Right cardiac atrium (tissue), 5 donors: ENCODE data around the gene GBE1. TPM values are rescaled to one million over a fixed set of nuclear protein-coding genes. Genes with fewer than 3 reads are reported as not detected.
"Not testable (repeated sequence)": the region's sequence is repeated elsewhere in the genome, so short reads cannot be mapped to it uniquely, and the experiment has no call there.

ENCODE experiments used
- ATAC-seq, 2 donors: fragments of 200-7000 bp; cut with Tn5 transposase; one replicate each; pipeline versions ENCODE4 v1.8.0 to v1.9.1; 2020; ENCODE audit warnings: moderate library complexity in 2 of 2, mild to moderate bottlenecking in 1 of 2
- DNase-seq, 3 donors: peaks; one replicate each; pipeline ENCODE4 v3.0.0-alpha.2; 2020
- H3K27ac ChIP-seq: one replicate; pipeline ENCODE4 v1.5.1; 2013; ENCODE audit warnings: mild to moderate bottlenecking, low read length, control low read depth, moderate library complexity
- H3K27me3 ChIP-seq: one replicate; pipeline ENCODE4 v1.6.1; 2013; ENCODE audit not compliant: control insufficient read depth, insufficient read depth
- H3K4me1 ChIP-seq: one replicate; pipeline ENCODE4 v1.6.1; 2013; ENCODE audit warnings: low read length; ENCODE audit not compliant: control insufficient read depth, insufficient read depth
- H3K4me3 ChIP-seq: one replicate; pipeline ENCODE4 v1.5.1; 2013; ENCODE audit warnings: low read length, control low read depth
- H3K9me3 ChIP-seq: one replicate; pipeline ENCODE4 v1.6.1; 2013; ENCODE audit warnings: low read length; ENCODE audit not compliant: control insufficient read depth
- WGBS: extraction: QIAGEN DNeasy Blood & Tissue Kit; methylation state at CpG from one replicate; pipeline ENCODE4 v1.1.7; 2013; 5-methylcytosine and 5-hydroxymethylcytosine counted together
- intact Hi-C, 4 donors: fragments of 100-400 bp; cut with DNase I; formaldehyde crosslinking; loops; one replicate each; pipeline versions ENCODE4 v1.11.0 to v1.14.0; 2022 to 2023
- polyA plus RNA-seq: library from polyadenylated mRNA; stranded (reverse); fragments of 200-250 nt; gene quantifications from one replicate; pipeline ENCODE4 v1.2.3, GENCODE V29; 2013
- total RNA-seq, 4 donors: library from RNA; stranded (reverse); fragmentation: NEBNext Ultra II Directional; extraction: Animal tissue kit (Norgen Biotek cat#: 25700); gene quantifications; one replicate each; pipeline ENCODE4 v1.2.1, GENCODE V29; 2021
- donor health status: healthy with polysubstance abuse.
- donor health status: DM: no; HTN: yes; CAD: no.
- donor health status: DM: no; HTN: no; CAD: no.
- donor health status: DM: no; HTN: yes; CAD: no; lungs with severe emphysema.
- donor health status: DM: yes; HTN: yes; CAD: no.

The GBE1 gene
- total and polyA plus RNA-seq, 5 donors = 38.2 to 73.0 (median 51.4) TPM

GRCh38 chr3:81492471-81492870 lies 269.0 kb downstream of the GBE1 start:
- intact Hi-C loops, ATAC-seq, H3K27ac ChIP-seq, DNase-seq, H3K9me3 ChIP-seq, H3K27me3 ChIP-seq, H3K4me1 ChIP-seq, H3K4me3 ChIP-seq: not testable (repeated sequence)
- WGBS = 96% methylated on average over 1 of the region's 1 CpG

GRCh38 chr3:81492040-81492439 lies 269.4 kb downstream of the GBE1 start:
- ATAC-seq = peak; percentile 74
- no peak for DNase-seq
- H3K4me3 ChIP-seq = no peak overlapping the region
- H3K9me3 ChIP-seq = no peaks in the 10 kb centered on the region
- H3K27ac ChIP-seq = no peak overlapping the region
- H3K4me1 ChIP-seq = peaks cover 3% of the 10 kb centered on the region
- intact Hi-C loops = no loop called here
- WGBS = 50% methylated on average over 4 of the region's 4 CpGs
- H3K27me3 ChIP-seq = no peaks in the 10 kb centered on the region

- DNase-seq (peak; percentile 57 to 82 (median 76)), ATAC-seq (peak; percentile 88 to 90)
- Histone ChIP-seq H3K27me3 (no peaks in the 10 kb centered on the region), H3K9me3 (no peaks in the 10 kb centered on the region), H3K4me1 (peaks cover 3% of the 10 kb centered on the region), H3K4me3 (no peak overlapping the region), H3K27ac (peak overlapping the region; percentile 62)
- intact Hi-C loops = no loop called here
- WGBS = 37% methylated on average over 7 of the region's 7 CpGs
Observed at GRCh38 chr3:81490541-81491288, 270.7 kb downstream of the GBE1 start.

- H3K4me3 ChIP-seq = no peak overlapping the region
- ATAC-seq = peak; percentile 81 to 85
- H3K27me3 ChIP-seq = no peaks in the 10 kb centered on the region
- WGBS = 58% methylated on average over 5 of the region's 5 CpGs
- no peaks in the 10 kb centered on the region for H3K4me1 ChIP-seq
- intact Hi-C loops = no loop called here
- no peak for DNase-seq
- H3K27ac ChIP-seq = no peak overlapping the region
- H3K9me3 ChIP-seq = no peaks in the 10 kb centered on the region
Observed at GRCh38 chr3:81485444-81485865, 276.0 kb downstream of the GBE1 start.

GRCh38 chr3:81484520-81484919 lies 276.9 kb downstream of the GBE1 start:
- 62% methylated on average over 5 of the region's 5 CpGs for WGBS
- ATAC-seq = peak; percentile 51
- DNase-seq = no peak
- H3K27me3 ChIP-seq = no peaks in the 10 kb centered on the region
- H3K4me3 ChIP-seq = no peak overlapping the region
- no peaks in the 10 kb centered on the region for H3K9me3 ChIP-seq
- H3K4me1 ChIP-seq = no peaks in the 10 kb centered on the region
- no peak overlapping the region for H3K27ac ChIP-seq
- intact Hi-C loops = no loop called here

- Histone ChIP-seq H3K27ac (no peak overlapping the region), H3K4me3 (no peak overlapping the region), H3K9me3 (no peaks in the 10 kb centered on the region), H3K27me3 (no peaks in the 10 kb centered on the region), H3K4me1 (no peaks in the 10 kb centered on the region)
- ATAC-seq (peak; percentile 46 to 68), DNase-seq (no peak)
- intact Hi-C loops = no loop called here
- 61% methylated on average over 3 of the region's 3 CpGs for WGBS
Observed at GRCh38 chr3:81483046-81483445, 278.4 kb downstream of the GBE1 start.

- Histone ChIP-seq H3K4me3 (no peak overlapping the region), H3K27ac (no peak overlapping the region), H3K4me1 (peaks cover 2% of the 10 kb centered on the region), H3K27me3 (no peaks in the 10 kb centered on the region), H3K9me3 (no peaks in the 10 kb centered on the region)
- intact Hi-C loops = no loop called here
- 95% methylated on average over 2 of the region's 2 CpGs for WGBS
- ATAC-seq = no peak
- no peak for DNase-seq
Observed at GRCh38 chr3:81477740-81478139, 283.7 kb downstream of the GBE1 start.

GRCh38 chr3:81476692-81477091 lies 284.8 kb downstream of the GBE1 start:
- Histone ChIP-seq H3K4me1 (peaks cover 2% of the 10 kb centered on the region), H3K27me3 (no peaks in the 10 kb centered on the region), H3K27ac (no peak overlapping the region), H3K9me3 (no peaks in the 10 kb centered on the region), H3K4me3 (no peak overlapping the region)
- intact Hi-C loops = no loop called here
- DNase-seq (no peak), ATAC-seq (no peak)
- WGBS = 38% methylated on average over 4 of the region's 4 CpGs

GRCh38 chr3:81472600-81473362 lies 288.7 kb downstream of the GBE1 start:
- WGBS = 57% methylated on average over 6 of the region's 6 CpGs
- H3K27ac ChIP-seq = no peak overlapping the region
- H3K27me3 ChIP-seq = no peaks in the 10 kb centered on the region
- intact Hi-C loops = no loop called here
- H3K4me3 ChIP-seq = no peak overlapping the region
- H3K4me1 ChIP-seq = peaks cover 2% of the 10 kb centered on the region
- DNase-seq (no peak), ATAC-seq (no peak)
- no peaks in the 10 kb centered on the region for H3K9me3 ChIP-seq

- Histone ChIP-seq H3K4me3 (no peak overlapping the region), H3K4me1 (peaks cover 2% of the 10 kb centered on the region), H3K27me3 (no peaks in the 10 kb centered on the region), H3K27ac (no peak overlapping the region), H3K9me3 (no peaks in the 10 kb centered on the region)
- ATAC-seq (no peak), DNase-seq (no peak)
- WGBS = 91% methylated on average over 3 of the region's 3 CpGs
- intact Hi-C loops = no loop called here
Observed at GRCh38 chr3:81470524-81471278, 290.7 kb downstream of the GBE1 start.

- H3K4me1 ChIP-seq = no peaks in the 10 kb centered on the region
- intact Hi-C loops = no loop called here
- H3K9me3 ChIP-seq = no peaks in the 10 kb centered on the region
- H3K4me3 ChIP-seq = no peak overlapping the region
- H3K27ac ChIP-seq = no peak overlapping the region
- no peak for ATAC-seq
- no peaks in the 10 kb centered on the region for H3K27me3 ChIP-seq
- DNase-seq = no peak
- 86% methylated on average over 3 of the region's 3 CpGs for WGBS
Observed at GRCh38 chr3:81468391-81468790, 293.1 kb downstream of the GBE1 start.
